Upper lobe of left lung (tissue), 6 donors: ENCODE data around the gene IL6ST. TPM values are rescaled to one million over a fixed set of nuclear protein-coding genes. Genes with fewer than 3 reads are reported as not detected.
"Not testable (repeated sequence)": the region's sequence is repeated elsewhere in the genome, so short reads cannot be mapped to it uniquely, and the experiment has no call there.

Source experiments
- ATAC-seq, 2 donors: fragments of 200-7000 bp; cut with Tn5 transposase; one replicate each; pipeline ENCODE4 v1.9.1; 2022; ENCODE audit warnings: mild to moderate bottlenecking in 2 of 2, moderate library complexity in 2 of 2; ENCODE audit not compliant: low FRiP score in 2 of 2
- DNase-seq, 2 donors: peaks; one replicate each; pipeline ENCODE4 v3.0.0-alpha.2; 2019 to 2020
- H3K27ac ChIP-seq, 4 donors: fragments of 200-600 bp; sonication (generic); one replicate each; pipeline ENCODE4 v1.5.1; 2016 to 2019
- H3K27me3 ChIP-seq, 4 donors: fragments of 200-600 bp; sonication (generic); one replicate each; pipeline ENCODE4 v1.5.1; 2017 to 2019
- H3K36me3 ChIP-seq, 4 donors: fragments of 200-600 bp; sonication (generic); one replicate each; pipeline ENCODE4 v1.5.1; 2016 to 2019
- H3K4me1 ChIP-seq, 4 donors: fragments of 200-600 bp; sonication (generic); one replicate each; pipeline ENCODE4 v1.5.1; 2018 to 2019
- H3K4me3 ChIP-seq, 4 donors: fragments of 200-600 bp; sonication (generic); one replicate each; pipeline ENCODE4 v1.5.1; 2017 to 2019; ENCODE audit warnings: mild to moderate bottlenecking in 2 of 4, moderate library complexity in 1 of 4
- H3K9me3 ChIP-seq, 4 donors: fragments of 200-600 bp; sonication (generic); one replicate each; pipeline ENCODE4 v1.5.1; 2018 to 2019
- CTCF ChIP-seq, 6 experiments: fragments of 450-650 bp in 4 of 6; fragments of 200-600 bp in 2 of 6; sonication (generic) in 2 of 6; IDR thresholded peaks; one replicate each; pipeline ENCODE4 v1.5.1; 2016 to 2019; ENCODE audit warnings: antibody characterized with exemption in 6 of 6
- EP300 ChIP-seq, 4 donors: sonication (generic); formaldehyde crosslinking; IDR thresholded peaks; one replicate each; pipeline ENCODE4 v1.5.1; 2017; ENCODE audit warnings: antibody characterized with exemption in 4 of 4, control low read depth in 2 of 4
- POLR2A ChIP-seq, 4 donors: fragments of 450-650 bp; IDR thresholded peaks; one replicate each; pipeline ENCODE4 v1.5.1; 2016 to 2017; ENCODE audit warnings: antibody characterized with exemption in 4 of 4, mild to moderate bottlenecking in 2 of 4
- POLR2AphosphoS5 ChIP-seq, 2 donors: sonication (generic); formaldehyde crosslinking; IDR thresholded peaks; one replicate each; pipeline ENCODE4 v1.5.1; 2017; ENCODE audit warnings: antibody characterized with exemption in 2 of 2
- WGBS, 2 donors: methylation state at CpG; one replicate each; pipeline ENCODE4 v1.1.5; 2017 to 2018; 5-methylcytosine and 5-hydroxymethylcytosine counted together
- total RNA-seq, 6 donors: library from RNA; depleted of rRNA in 4 of 6; stranded (reverse); fragments of >200 nt in 4 of 6; gene quantifications; one replicate each; pipeline versions ENCODE4 v1.1.0 to v1.2.1, GENCODE V29; 2016 to 2021
- donor health status: DM: no; HTN: no; CAD: no; lungs with moderate emphysema.
- donor health status: DM: no; HTN: yes; CAD: no; lungs with severe emphysema.

Gene IL6ST
- total RNA-seq, 6 donors from 2014 or later, result 177 to 383 (median 300) TPM

- Histone ChIP-seq H3K4me3 (no peak overlapping the region), H3K9me3 (no peaks in the 10 kb centered on the region), H3K27ac (no peak overlapping the region), H3K36me3 (no peaks in the 10 kb centered on the region), H3K27me3 (no peaks in the 10 kb centered on the region), H3K4me1 (peaks cover 0 to 4% (median 0%) of the 10 kb centered on the region in 4 donors)
- no peak for ATAC-seq
- no peak for TF ChIP-seq EP300 (IDR thresholded peaks at IDR 0.05)
- TF ChIP-seq POLR2A (IDR thresholded peaks at IDR 0.05), result no peak
- no peak for TF ChIP-seq CTCF (IDR thresholded peaks at IDR 0.05)
- no peak for TF ChIP-seq POLR2AphosphoS5 (IDR thresholded peaks at IDR 0.05)
- no peak for DNase-seq
- 83 to 87% methylated on average over 7 of the region's 7 CpGs for WGBS, 2 donors
These were observed 28.5 kb upstream of the IL6ST start for GRCh38 chr5:56023296-56023695.

- peak overlapping the region in 2 of 4 donors; percentile 26 to 34 for H3K27ac ChIP-seq
- 76 to 83% methylated on average over 11 of the region's 11 CpGs for WGBS, 2 donors
- H3K4me3 ChIP-seq, result no peak overlapping the region
- no peaks in the 10 kb centered on the region for H3K27me3 ChIP-seq
- no peaks in the 10 kb centered on the region for H3K4me1 ChIP-seq
- H3K36me3 ChIP-seq, result no peaks in the 10 kb centered on the region
- TF ChIP-seq EP300 (IDR thresholded peaks at IDR 0.05), result no peak
- no peak for TF ChIP-seq POLR2AphosphoS5 (IDR thresholded peaks at IDR 0.05)
- no peak for TF ChIP-seq CTCF (IDR thresholded peaks at IDR 0.05)
- no peak for TF ChIP-seq POLR2A (IDR thresholded peaks at IDR 0.05)
- no peaks in the 10 kb centered on the region for H3K9me3 ChIP-seq
- ATAC-seq (no peak), DNase-seq (no peak)
These were observed 24.8 kb upstream of the IL6ST start for GRCh38 chr5:56019306-56020272.

- no peak for ATAC-seq
- Histone ChIP-seq H3K27me3 (no peaks in the 10 kb centered on the region), H3K36me3 (no peaks in the 10 kb centered on the region), H3K9me3 (no peaks in the 10 kb centered on the region), H3K27ac (no peak overlapping the region), H3K4me1 (no peaks in the 10 kb centered on the region), H3K4me3 (no peak overlapping the region)
- no peak for TF ChIP-seq EP300 (IDR thresholded peaks at IDR 0.05)
- TF ChIP-seq POLR2AphosphoS5 (IDR thresholded peaks at IDR 0.05), result no peak
- no peak for TF ChIP-seq CTCF (IDR thresholded peaks at IDR 0.05)
- TF ChIP-seq POLR2A (IDR thresholded peaks at IDR 0.05), result no peak
- DNase-seq, result no peak
- WGBS, 2 donors, result 81 to 94% methylated on average over 1 of the region's 1 CpG
These were observed 24.1 kb upstream of the IL6ST start for GRCh38 chr5:56018832-56019231.

GRCh38 chr5:56014701-56015100 is 19.9 kb upstream of the IL6ST start:
- H3K27me3 ChIP-seq, H3K9me3 ChIP-seq, H3K27ac ChIP-seq, ATAC-seq, DNase-seq, H3K36me3 ChIP-seq, H3K4me3 ChIP-seq: not testable (repeated sequence)
- H3K4me1 ChIP-seq, result peaks cover 0 to 10% (median 8%) of the 10 kb centered on the region in 4 donors
- 100% methylated on average over 3 of the region's 26 CpGs; no CpG with 5 or more reads in 1 of the 2 donors for WGBS, 2 donors

- DNase-seq, H3K27me3 ChIP-seq, H3K27ac ChIP-seq, H3K36me3 ChIP-seq, H3K9me3 ChIP-seq, ATAC-seq, H3K4me3 ChIP-seq: not testable (repeated sequence)
- WGBS, 2 donors, result 53 to 96% methylated on average over 2 of the region's 5 CpGs
- peaks cover 0 to 10% (median 8%) of the 10 kb centered on the region in 4 donors for H3K4me1 ChIP-seq
These were observed 19.2 kb upstream of the IL6ST start for GRCh38 chr5:56013939-56014338.
